GM19467 (cell line): Measurements from ENCODE around the gene KRTAP9-2.
"Not testable (repeated sequence)": the region's sequence is repeated elsewhere in the genome, so short reads cannot be mapped to it uniquely, and the experiment has no call there.

Source experiments
- ATAC-seq: cut with Tn5 transposase; IDR thresholded peaks from one replicate; pipeline ENCODE4 v1.9.1; 2021; ENCODE audit warnings: mild to moderate bottlenecking, moderate library complexity; ENCODE audit not compliant: unreplicated experiment

KRTAP9-2 gene

GRCh38 chr17:41232399-41233105 lies 6.1 kb downstream of the KRTAP9-2 start, which contains the start of gene KRTAP9-3:
Gene KRTAP9-3 (plus strand): TSS chr17:41232449. CDS start chr17:41232502, 53 bp downstream.
- not testable (repeated sequence) for ATAC-seq

- not testable (repeated sequence) for ATAC-seq
These were observed 10.7 kb downstream of the KRTAP9-2 start for GRCh38 chr17:41237116-41237515.

- not testable (repeated sequence) for ATAC-seq
These were observed 11.5 kb downstream of the KRTAP9-2 start, which contains the start of gene KRTAP9-8 for GRCh38 chr17:41237949-41238437. Gene KRTAP9-8 (plus strand): TSS chr17:41237999. CDS start chr17:41238052, 53 bp downstream.

- not testable (repeated sequence) for ATAC-seq
These were observed 20.7 kb downstream of the KRTAP9-2 start for GRCh38 chr17:41246995-41247787.

- not testable (repeated sequence) for ATAC-seq
These were observed 23.3 kb downstream of the KRTAP9-2 start, which contains the start of gene KRTAP9-4 for GRCh38 chr17:41249637-41250240. Gene KRTAP9-4 (plus strand): TSS chr17:41249687. CDS start chr17:41249721, 34 bp downstream.

- no peak for ATAC-seq
These were observed 24.8 kb downstream of the KRTAP9-2 start for GRCh38 chr17:41251261-41251660.

GRCh38 chr17:41254861-41255260 lies 28.4 kb downstream of the KRTAP9-2 start:
- no peak for ATAC-seq

- ATAC-seq = not testable (repeated sequence)
These were observed 29.2 kb downstream of the KRTAP9-2 start, which contains the start of gene KRTAP9-9 for GRCh38 chr17:41255381-41256290. Gene KRTAP9-9 (plus strand): TSS chr17:41255384.

GRCh38 chr17:41256291-41256685 lies 29.8 kb downstream of the KRTAP9-2 start:
- ATAC-seq = no peak

- ATAC-seq = no peak
These were observed 32.0 kb downstream of the KRTAP9-2 start for GRCh38 chr17:41258406-41258805.

GRCh38 chr17:41263212-41263611 lies 36.8 kb downstream of the KRTAP9-2 start:
- ATAC-seq = no peak

GRCh38 chr17:41264599-41264998 lies 38.2 kb downstream of the KRTAP9-2 start:
- no peak for ATAC-seq

- no peak for ATAC-seq
These were observed 38.6 kb downstream of the KRTAP9-2 start, which contains the start of gene KRTAP9-6 for GRCh38 chr17:41265078-41265477. Gene KRTAP9-6 (plus strand): TSS chr17:41265378. CDS start chr17:41265378, 0 bp downstream.

- no peak for ATAC-seq
These were observed 41.3 kb downstream of the KRTAP9-2 start for GRCh38 chr17:41267711-41268110.

GRCh38 chr17:41271323-41271722 lies 44.9 kb downstream of the KRTAP9-2 start:
- not testable (repeated sequence) for ATAC-seq

GRCh38 chr17:41271858-41272257 lies 45.4 kb downstream of the KRTAP9-2 start:
- ATAC-seq = no peak

- ATAC-seq = not testable (repeated sequence)
These were observed 49.3 kb downstream of the KRTAP9-2 start, which contains the start of gene KRTAP9-7 for GRCh38 chr17:41275648-41276190. Gene KRTAP9-7 (plus strand): TSS chr17:41275698. CDS start chr17:41275698, 0 bp downstream.
